HCT116 (cell line): ENCODE measurements around the gene PTGR3.

Experiments used
- EGR1 ChIP-seq: IDR thresholded peaks from 2 replicates; pipeline ENCODE4 v1.6.1; 2012; ENCODE audit warnings: low read depth
- ELF1 ChIP-seq: IDR thresholded peaks from 2 replicates; pipeline ENCODE4 v1.6.1; 2012; ENCODE audit warnings: low read depth, borderline replicate concordance
- EZH2 ChIP-seq: fragments of 200-600 bp; sonication (generic); IDR thresholded peaks from 2 replicates; pipeline ENCODE4 v1.6.1; 2017; ENCODE audit warnings: antibody characterized with exemption, mixed run types
- EZH2phosphoT487 ChIP-seq: fragments of 200-600 bp; IDR thresholded peaks from 2 replicates; pipeline ENCODE4 v1.6.1; 2018; ENCODE audit warnings: antibody characterized with exemption, borderline replicate concordance
- MAX ChIP-seq: IDR thresholded peaks from 2 replicates; pipeline ENCODE4 v1.6.1; 2012
- POLR2A ChIP-seq: IDR thresholded peaks from 2 replicates; pipeline ENCODE4 v1.7.0; 2011; ENCODE audit warnings: borderline replicate concordance; ENCODE audit not compliant: insufficient read depth, insufficient read length; ENCODE audit errors: extremely low read depth
- POLR2AphosphoS5 ChIP-seq: IDR thresholded peaks from 2 replicates; pipeline ENCODE4 v1.6.1; 2011; ENCODE audit warnings: mild to moderate bottlenecking, low read depth, low read length, moderate library complexity
- REST ChIP-seq: IDR thresholded peaks from 2 replicates; pipeline ENCODE4 v1.6.1; 2012; ENCODE audit warnings: low read depth
- SRF ChIP-seq: IDR thresholded peaks from 2 replicates; pipeline ENCODE4 v1.6.1; 2012; ENCODE audit warnings: low read depth
- YY1 ChIP-seq: IDR thresholded peaks from 2 replicates; pipeline ENCODE4 v1.6.1; 2011; ENCODE audit warnings: low read length, low read depth, moderate library complexity, mild to moderate bottlenecking; ENCODE audit not compliant: insufficient replicate concordance; ENCODE audit errors: extremely low read depth
- ZFX ChIP-seq: fragments of 450-650 bp; IDR thresholded peaks from 2 replicates; pipeline ENCODE4 v1.6.1; 2017
- ZNF274 ChIP-seq: fragments of 200-500 bp; sonication (Bioruptor generic); IDR thresholded peaks from 2 replicates; pipeline ENCODE4 v1.6.1; 2014; ENCODE audit warnings: mild to moderate bottlenecking, low read depth, low read length, inconsistent platforms
- TF ChIP-seq, protein P1 (sequence below), 3 experiments: fragments of 200-600 bp in 1 of 3; sonication (generic) in 1 of 3; IDR thresholded peaks in 2 of 3; conservative IDR thresholded peaks in 1 of 3; 2 replicates each; pipeline ENCODE4 v1.5.1; 2012 to 2017; ENCODE audit warnings: low read depth in 2 of 3, low read length in 2 of 3, antibody characterized with exemption in 1 of 3, borderline replicate concordance in 1 of 3, control low read depth in 1 of 3, mild to moderate bottlenecking in 1 of 3, mixed read lengths in 1 of 3, mixed run types in 1 of 3, moderate library complexity in 1 of 3; ENCODE audit not compliant: insufficient read depth in 1 of 3

DNA sequence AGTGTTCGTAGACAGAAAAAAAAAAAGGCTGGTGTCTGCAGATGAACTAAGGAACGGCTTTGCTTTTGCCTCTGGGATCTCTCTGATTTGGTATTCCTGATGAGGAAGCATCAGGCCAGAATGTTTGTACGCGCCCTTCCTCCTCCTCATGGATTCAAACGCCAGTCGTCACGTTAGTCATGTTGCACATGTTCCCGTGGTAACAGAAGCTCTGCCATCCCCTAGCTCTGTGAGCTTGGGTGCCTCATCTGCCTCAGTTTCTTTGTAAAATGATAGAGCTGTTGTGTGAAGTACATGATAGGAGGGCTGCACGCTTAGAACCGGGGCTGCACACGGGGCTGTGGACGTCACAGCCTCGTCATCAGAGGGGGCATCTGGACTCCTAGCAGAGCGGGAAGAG lies 48.7 kb upstream of the PTGR3 start:
- TF ChIP-seq SRF (no peak), POLR2AphosphoS5 (no peak), ZFX (no peak), MAX (no peak), REST (no peak), YY1 (no peak), EZH2phosphoT487 (no peak), EZH2 (no peak), ZNF274 (no peak), ELF1 (no peak), EGR1 (no peak), POLR2A (no peak)
- TF ChIP-seq, protein P1, sequence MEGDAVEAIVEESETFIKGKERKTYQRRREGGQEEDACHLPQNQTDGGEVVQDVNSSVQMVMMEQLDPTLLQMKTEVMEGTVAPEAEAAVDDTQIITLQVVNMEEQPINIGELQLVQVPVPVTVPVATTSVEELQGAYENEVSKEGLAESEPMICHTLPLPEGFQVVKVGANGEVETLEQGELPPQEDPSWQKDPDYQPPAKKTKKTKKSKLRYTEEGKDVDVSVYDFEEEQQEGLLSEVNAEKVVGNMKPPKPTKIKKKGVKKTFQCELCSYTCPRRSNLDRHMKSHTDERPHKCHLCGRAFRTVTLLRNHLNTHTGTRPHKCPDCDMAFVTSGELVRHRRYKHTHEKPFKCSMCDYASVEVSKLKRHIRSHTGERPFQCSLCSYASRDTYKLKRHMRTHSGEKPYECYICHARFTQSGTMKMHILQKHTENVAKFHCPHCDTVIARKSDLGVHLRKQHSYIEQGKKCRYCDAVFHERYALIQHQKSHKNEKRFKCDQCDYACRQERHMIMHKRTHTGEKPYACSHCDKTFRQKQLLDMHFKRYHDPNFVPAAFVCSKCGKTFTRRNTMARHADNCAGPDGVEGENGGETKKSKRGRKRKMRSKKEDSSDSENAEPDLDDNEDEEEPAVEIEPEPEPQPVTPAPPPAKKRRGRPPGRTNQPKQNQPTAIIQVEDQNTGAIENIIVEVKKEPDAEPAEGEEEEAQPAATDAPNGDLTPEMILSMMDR (IDR thresholded peaks at IDR 0.05 in 2 of 3, conservative IDR thresholded peaks at IDR 0.05 in 1 of 3; ENCODE audit: borderline replicate concordance in 1 of 3, insufficient read depth in 1 of 3, low read depth in 2 of 3, low read length in 2 of 3), result no peak
